ENCODE measurements around the gene ADGRE2.

- TF ChIP-seq YY1 (IDR thresholded peaks at IDR 0.05; ENCODE audit: insufficient read depth, insufficient read length) (no peak), SUZ12 (IDR thresholded peaks at IDR 0.05; ENCODE audit: extremely low read depth, insufficient read depth, insufficient read length) (no peak), ZNF274 (IDR thresholded peaks at IDR 0.05; ENCODE audit: low read depth, low read length) (no peak)
These were observed 38.7 kb upstream of the ADGRE2 start for GRCh38 chr19:14817052-14817451.
